OCI-LY3 (cell line): Measurements from ENCODE around the gene CASR.

Source experiments
- H2AFZ ChIP-seq: fragments of 200-600, 300-600 bp; shearing (Covaris generic); 2 replicates; pipeline ENCODE4 v1.6.0; 2014; ENCODE audit warnings: antibody characterized with exemption, low read depth, low read length
- H3K27ac ChIP-seq: fragments of 200-600, 300-600 bp; sonication (generic); 2 replicates; pipeline ENCODE4 v1.5.1; 2014; ENCODE audit warnings: mild to moderate bottlenecking, low read length, moderate library complexity, mixed read lengths
- H3K27me3 ChIP-seq: fragments of 200-600, 300-600 bp; sonication (generic); 2 replicates; pipeline ENCODE4 v1.6.1; 2014; ENCODE audit warnings: low read depth, low read length, mixed read lengths
- H3K36me3 ChIP-seq: fragments of 200-600, 300-600 bp; sonication (generic); replicated peaks from 2 replicates; pipeline ENCODE3; 2014; ENCODE audit warnings: low read depth, low read length, mixed read lengths
- H3K4me1 ChIP-seq: fragments of 300-600, 200-600 bp; sonication (generic); 2 replicates; pipeline ENCODE4 v1.6.1; 2014; ENCODE audit warnings: low read length, mixed read lengths
- H3K4me2 ChIP-seq: fragments of 200-600, 300-600 bp; sonication (generic); 2 replicates; pipeline ENCODE4 v1.6.1; 2014; ENCODE audit warnings: low read length, mixed read lengths
- H3K4me3 ChIP-seq: fragments of 300-600, 200-600 bp; sonication (generic); 2 replicates; pipeline ENCODE4 v1.5.1; 2014; ENCODE audit warnings: antibody characterized with exemption, mild to moderate bottlenecking, low read length, moderate library complexity
- H3K79me2 ChIP-seq: fragments of 300-600, 200-600 bp; shearing (Covaris generic); 2 replicates; pipeline ENCODE4 v1.6.1; 2014; ENCODE audit warnings: mild to moderate bottlenecking, low read length, mixed read lengths
- H3K9ac ChIP-seq: fragments of 300-600, 200-600 bp; shearing (Covaris generic); 2 replicates; pipeline ENCODE4 v1.6.0; 2014; ENCODE audit warnings: mild to moderate bottlenecking, low read length, moderate library complexity
- H3K9me3 ChIP-seq: fragments of 200-600, 300-600 bp; shearing (Covaris generic); 2 replicates; pipeline ENCODE4 v1.6.1; 2014; ENCODE audit warnings: low read length, mixed read lengths; ENCODE audit not compliant: insufficient read depth
- H4K20me1 ChIP-seq: fragments of 200-600, 300-600 bp; sonication (generic); 2 replicates; pipeline ENCODE4 v1.6.1; 2016; ENCODE audit warnings: low read length, mixed read lengths; ENCODE audit not compliant: insufficient read depth
- EZH2phosphoT487 ChIP-seq: fragments of 200-600 bp; shearing (Covaris generic); IDR thresholded peaks from 2 replicates; pipeline ENCODE4 v1.6.1; 2018; ENCODE audit warnings: antibody characterized with exemption, mixed run types, low read depth
- TF ChIP-seq, protein P1 (sequence below): fragments of 200-600, 300-600 bp; sonication (generic); IDR thresholded peaks from 2 replicates; pipeline ENCODE4 v1.5.1; 2014; ENCODE audit warnings: antibody characterized with exemption, low read length, low read depth

The CASR gene

DNA sequence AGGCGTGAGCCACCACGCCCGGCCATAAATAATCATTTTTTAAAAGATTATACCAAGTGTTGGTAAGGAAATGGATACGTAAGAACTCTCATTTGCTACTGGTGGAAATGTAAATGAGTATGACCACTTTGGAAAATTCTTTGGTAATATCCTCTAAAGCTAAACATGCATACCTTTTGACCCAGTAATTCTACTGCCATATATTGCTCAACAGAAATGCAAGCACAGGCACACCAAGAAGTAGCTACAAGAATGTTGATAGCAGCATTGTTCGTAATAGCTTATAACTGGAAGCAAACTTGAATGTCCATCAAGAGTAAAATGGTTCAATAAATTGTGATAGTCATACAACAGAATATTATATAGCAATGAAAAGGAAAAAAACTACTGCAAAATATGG is 4.8 kb upstream of the CASR start:
- H3K4me1 ChIP-seq = no peaks in the 10 kb centered on the region
- H3K4me3 ChIP-seq = no peak overlapping the region
- no peaks in the 10 kb centered on the region for H3K36me3 ChIP-seq
- H3K9ac ChIP-seq = no peak overlapping the region
- TF ChIP-seq, protein P1, sequence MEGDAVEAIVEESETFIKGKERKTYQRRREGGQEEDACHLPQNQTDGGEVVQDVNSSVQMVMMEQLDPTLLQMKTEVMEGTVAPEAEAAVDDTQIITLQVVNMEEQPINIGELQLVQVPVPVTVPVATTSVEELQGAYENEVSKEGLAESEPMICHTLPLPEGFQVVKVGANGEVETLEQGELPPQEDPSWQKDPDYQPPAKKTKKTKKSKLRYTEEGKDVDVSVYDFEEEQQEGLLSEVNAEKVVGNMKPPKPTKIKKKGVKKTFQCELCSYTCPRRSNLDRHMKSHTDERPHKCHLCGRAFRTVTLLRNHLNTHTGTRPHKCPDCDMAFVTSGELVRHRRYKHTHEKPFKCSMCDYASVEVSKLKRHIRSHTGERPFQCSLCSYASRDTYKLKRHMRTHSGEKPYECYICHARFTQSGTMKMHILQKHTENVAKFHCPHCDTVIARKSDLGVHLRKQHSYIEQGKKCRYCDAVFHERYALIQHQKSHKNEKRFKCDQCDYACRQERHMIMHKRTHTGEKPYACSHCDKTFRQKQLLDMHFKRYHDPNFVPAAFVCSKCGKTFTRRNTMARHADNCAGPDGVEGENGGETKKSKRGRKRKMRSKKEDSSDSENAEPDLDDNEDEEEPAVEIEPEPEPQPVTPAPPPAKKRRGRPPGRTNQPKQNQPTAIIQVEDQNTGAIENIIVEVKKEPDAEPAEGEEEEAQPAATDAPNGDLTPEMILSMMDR = no peak
- no peak for TF ChIP-seq EZH2phosphoT487
- no peak overlapping the region for H3K4me2 ChIP-seq
- peaks cover 3% of the 10 kb centered on the region; the same call in 1 of the 2 replicates for H3K9me3 ChIP-seq
- no peaks in the 10 kb centered on the region for H3K27me3 ChIP-seq
- H2AFZ ChIP-seq = no peak overlapping the region
- no peak overlapping the region for H3K27ac ChIP-seq
- H3K79me2 ChIP-seq = no peaks in the 10 kb centered on the region
- no peaks in the 10 kb centered on the region for H4K20me1 ChIP-seq

DNA sequence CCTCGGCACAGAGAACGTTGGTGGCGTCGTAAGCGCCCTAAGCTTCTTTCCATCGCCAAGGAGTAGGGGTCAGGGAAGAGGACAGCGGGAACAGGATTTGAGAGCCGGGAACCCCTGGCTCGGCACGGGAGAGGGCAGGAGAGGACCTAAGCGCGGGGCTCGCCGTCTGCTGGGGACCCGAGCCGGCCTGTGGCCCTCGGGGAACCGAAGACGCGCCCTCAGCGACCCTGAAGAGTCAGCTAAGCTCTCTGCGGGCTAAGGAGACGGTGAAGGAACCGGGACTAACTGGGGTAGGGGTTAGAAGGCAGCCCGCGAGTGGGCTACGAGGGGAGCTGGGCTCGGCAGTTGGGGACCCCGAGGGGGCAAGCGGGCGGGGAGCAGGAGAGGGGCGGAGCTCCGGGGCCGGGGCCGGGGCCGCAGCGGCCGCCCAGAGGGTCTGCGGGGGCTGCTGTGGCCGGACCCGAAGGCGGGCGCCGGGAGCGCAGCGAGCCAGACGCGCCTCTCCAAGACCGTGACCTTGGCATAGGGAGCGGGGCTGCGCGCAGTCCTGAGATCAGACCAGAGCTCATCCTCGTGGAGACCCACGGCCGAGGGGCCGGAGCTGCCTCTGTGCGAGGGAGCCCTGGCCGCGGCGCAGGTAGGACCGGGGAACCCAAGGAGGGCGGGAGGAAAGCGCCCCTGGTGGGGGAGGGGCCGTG is 574 bp downstream of the CASR start:
- no peaks in the 10 kb centered on the region for H3K4me1 ChIP-seq
- H3K9me3 ChIP-seq = no peaks in the 10 kb centered on the region
- H2AFZ ChIP-seq = no peak overlapping the region
- no peak overlapping the region for H3K27ac ChIP-seq
- H3K27me3 ChIP-seq = no peaks in the 10 kb centered on the region
- no peaks in the 10 kb centered on the region for H4K20me1 ChIP-seq
- TF ChIP-seq EZH2phosphoT487 = no peak
- TF ChIP-seq, protein P1 = no peak
- H3K79me2 ChIP-seq = no peaks in the 10 kb centered on the region
- H3K9ac ChIP-seq = no peak overlapping the region
- no peaks in the 10 kb centered on the region for H3K36me3 ChIP-seq
- no peak overlapping the region for H3K4me3 ChIP-seq
- H3K4me2 ChIP-seq = no peak overlapping the region

GRCh38 chr3:122184591-122184929 is 1.1 kb downstream of the CASR start:
- no peak overlapping the region for H3K27ac ChIP-seq
- TF ChIP-seq, protein P1 = no peak
- TF ChIP-seq EZH2phosphoT487 = no peak
- H3K9me3 ChIP-seq = no peaks in the 10 kb centered on the region
- H3K79me2 ChIP-seq = no peaks in the 10 kb centered on the region
- H3K27me3 ChIP-seq = no peaks in the 10 kb centered on the region
- H3K36me3 ChIP-seq = no peaks in the 10 kb centered on the region
- H3K4me2 ChIP-seq = no peak overlapping the region
- no peaks in the 10 kb centered on the region for H3K4me1 ChIP-seq
- H2AFZ ChIP-seq = no peak overlapping the region
- H4K20me1 ChIP-seq = no peaks in the 10 kb centered on the region
- H3K9ac ChIP-seq = no peak overlapping the region
- no peak overlapping the region for H3K4me3 ChIP-seq

GRCh38 chr3:122186372-122186771 is 2.9 kb downstream of the CASR start:
- H3K27me3 ChIP-seq = no peaks in the 10 kb centered on the region
- no peaks in the 10 kb centered on the region for H4K20me1 ChIP-seq
- H3K27ac ChIP-seq = no peak overlapping the region
- no peak overlapping the region for H3K4me2 ChIP-seq
- no peaks in the 10 kb centered on the region for H3K79me2 ChIP-seq
- TF ChIP-seq EZH2phosphoT487 = no peak
- TF ChIP-seq, protein P1 = no peak
- no peak overlapping the region for H3K9ac ChIP-seq
- no peaks in the 10 kb centered on the region for H3K4me1 ChIP-seq
- H3K9me3 ChIP-seq = no peaks in the 10 kb centered on the region
- no peak overlapping the region for H2AFZ ChIP-seq
- H3K36me3 ChIP-seq = no peaks in the 10 kb centered on the region
- H3K4me3 ChIP-seq = no peak overlapping the region
